Activated CD4-positive, alpha-beta memory T cell treated with anti-CD3 and anti-CD28 coated beads, Interleukin-2, amount 10 ng/mL, durations not matched to agents 7 days and 5 days (primary cell): ENCODE measurements around the gene P2RY11. TPM values are rescaled to one million over a fixed set of nuclear protein-coding genes. Genes with fewer than 3 reads are reported as not detected.

Experiments used
- CTCF ChIA-PET: fragments of 350-600 bp; sonication (Branson Sonifier 250); formaldehyde crosslinking; loops from one replicate; lab custom pipeline; 2021; ENCODE audit warnings: antibody characterized with exemption, inconsistent platforms; lab: Charles Lee
- POLR2A ChIA-PET: fragments of 350-600 bp; sonication (Branson Sonifier 250); formaldehyde crosslinking; loops from one replicate; lab custom pipeline; 2021; ENCODE audit warnings: antibody characterized with exemption; lab: Charles Lee
- DNase-seq: peaks from one replicate; pipeline ENCODE4 v3.0.0-alpha.2; 2020
- H3K27ac Mint-ChIP-seq: one replicate; pipeline ENCODE4 v1.8.0; 2021; ENCODE audit warnings: mild to moderate bottlenecking, mixed read lengths
- H3K27me3 Mint-ChIP-seq: one replicate; pipeline ENCODE4 v1.8.0; 2021; ENCODE audit warnings: mixed read lengths
- H3K36me3 Mint-ChIP-seq: one replicate; pipeline ENCODE4 v1.8.0; 2021; ENCODE audit warnings: low read depth, mixed read lengths
- H3K4me1 Mint-ChIP-seq: one replicate; pipeline ENCODE4 v1.8.0; 2021; ENCODE audit warnings: mixed read lengths
- H3K4me3 Mint-ChIP-seq: one replicate; pipeline ENCODE4 v1.8.0; 2021; ENCODE audit warnings: mild to moderate bottlenecking, mixed read lengths
- H3K9me3 Mint-ChIP-seq: one replicate; pipeline ENCODE4 v1.8.0; 2021; ENCODE audit warnings: mixed read lengths
- total RNA-seq, 2 experiments: library from RNA; stranded (reverse); gene quantifications; one replicate each; pipeline ENCODE4 v1.2.3, GENCODE V29; 2021

P2RY11 gene
- total RNA-seq, 2 experiments from 2014 or later: 33.2 to 33.5 TPM

GRCh38 chr19:10100163-10100785 is 11.2 kb upstream of the P2RY11 start:
- no peak for DNase-seq
- peak overlapping the region; percentile 21 for H3K27ac Mint-ChIP-seq
- CTCF ChIA-PET: interaction anchor here (0.7 to 1.5 kb wide), 6 partner anchors 13 to 311 kb away, joined by 3 to 12 read pairs (median 4); partner anchors contain the start of gene PIN1
- H3K4me1 Mint-ChIP-seq: peaks cover 58% of the 10 kb centered on the region
- H3K9me3 Mint-ChIP-seq: peaks cover 4% of the 10 kb centered on the region
- H3K4me3 Mint-ChIP-seq: no peak overlapping the region
- H3K27me3 Mint-ChIP-seq: no peaks in the 10 kb centered on the region
- POLR2A ChIA-PET: interaction anchor here (0.9 to 1.0 kb wide), 3 partner anchors 13 to 17 kb away, joined by 3 read pairs; no protein-coding TSS in a partner anchor
- H3K36me3 Mint-ChIP-seq: peaks cover 2% of the 10 kb centered on the region

DNA sequence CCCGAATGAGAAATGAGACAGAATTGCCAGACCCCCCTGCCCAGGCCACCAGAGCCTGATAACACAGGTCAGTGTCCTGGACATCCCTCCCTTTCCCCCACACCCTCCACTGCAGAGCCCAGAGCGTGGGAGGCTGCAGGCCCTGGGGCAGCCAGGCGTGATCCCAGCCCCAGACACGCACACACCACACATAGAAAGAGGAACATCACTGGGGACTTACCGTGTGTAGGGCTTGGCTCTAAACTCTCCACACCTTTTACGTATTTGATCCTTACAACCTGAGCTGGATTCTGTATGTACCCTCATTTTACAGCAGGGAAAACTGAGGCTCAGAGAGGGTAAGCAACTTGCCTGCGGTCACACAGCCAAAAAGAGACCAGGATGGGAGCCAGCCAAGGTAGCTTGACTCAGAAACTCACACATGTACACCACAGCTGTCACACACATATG is 8.7 kb upstream of the P2RY11 start:
- CTCF ChIA-PET: interaction anchor here (0.9 to 2.0 kb wide), 5 partner anchors 10 to 325 kb away, joined by 3 to 8 read pairs (median 4); no protein-coding TSS in a partner anchor
- H3K4me3 Mint-ChIP-seq: no peak overlapping the region
- H3K36me3 Mint-ChIP-seq: peaks cover 12% of the 10 kb centered on the region
- no peaks in the 10 kb centered on the region for H3K27me3 Mint-ChIP-seq
- POLR2A ChIA-PET: interaction anchor here (0.7 to 7.8 kb wide), 2 partner anchors 13 to 525 kb away, joined by 3 to 96 read pairs; partner anchors contain the start of genes EIF3G and P2RY11
- H3K9me3 Mint-ChIP-seq: no peaks in the 10 kb centered on the region
- no peak for DNase-seq
- H3K4me1 Mint-ChIP-seq: peaks cover 68% of the 10 kb centered on the region
- H3K27ac Mint-ChIP-seq: peak overlapping the region; percentile 88

- Mint-ChIP-seq H3K27ac (peak overlapping the region; percentile 97), H3K4me3 (no peak overlapping the region), H3K4me1 (peaks cover 69% of the 10 kb centered on the region), H3K9me3 (no peaks in the 10 kb centered on the region), H3K36me3 (peaks cover 24% of the 10 kb centered on the region), H3K27me3 (no peaks in the 10 kb centered on the region)
- no peak for DNase-seq
- CTCF ChIA-PET: interaction anchor here (0.7 to 1.5 kb wide), 9 partner anchors 8 to 313 kb away, joined by 3 to 8 read pairs (median 3); no protein-coding TSS in a partner anchor
- POLR2A ChIA-PET: interaction anchor here (0.7 to 7.8 kb wide), 8 partner anchors 8 to 229 kb away, joined by 3 to 96 read pairs (median 4); partner anchors contain the start of genes EIF3G, ICAM1, P2RY11 and RAVER1
These were observed 7.4 kb upstream of the P2RY11 start for GRCh38 chr19:10104130-10104513.

- H3K27ac Mint-ChIP-seq: peak overlapping the region; percentile 97
- ChIA-PET POLR2A (interaction anchor here (0.9 to 7.8 kb wide), 10 partner anchors 9 to 166 kb away, joined by 3 to 96 read pairs (median 4); partner anchors contain the start of genes DNMT1, EIF3G, ICAM1 and P2RY11), CTCF (interaction anchor here (0.6 to 1.5 kb wide), 9 partner anchors 8 to 312 kb away, joined by 3 to 8 read pairs (median 3); no protein-coding TSS in a partner anchor)
- peaks cover 72% of the 10 kb centered on the region for H3K4me1 Mint-ChIP-seq
- peaks cover 32% of the 10 kb centered on the region for H3K36me3 Mint-ChIP-seq
- H3K9me3 Mint-ChIP-seq: no peaks in the 10 kb centered on the region
- H3K4me3 Mint-ChIP-seq: peak overlapping the region; percentile 88
- peak; percentile 91 for DNase-seq
- no peaks in the 10 kb centered on the region for H3K27me3 Mint-ChIP-seq
These were observed 6.6 kb upstream of the P2RY11 start for GRCh38 chr19:10104665-10105508.

DNA sequence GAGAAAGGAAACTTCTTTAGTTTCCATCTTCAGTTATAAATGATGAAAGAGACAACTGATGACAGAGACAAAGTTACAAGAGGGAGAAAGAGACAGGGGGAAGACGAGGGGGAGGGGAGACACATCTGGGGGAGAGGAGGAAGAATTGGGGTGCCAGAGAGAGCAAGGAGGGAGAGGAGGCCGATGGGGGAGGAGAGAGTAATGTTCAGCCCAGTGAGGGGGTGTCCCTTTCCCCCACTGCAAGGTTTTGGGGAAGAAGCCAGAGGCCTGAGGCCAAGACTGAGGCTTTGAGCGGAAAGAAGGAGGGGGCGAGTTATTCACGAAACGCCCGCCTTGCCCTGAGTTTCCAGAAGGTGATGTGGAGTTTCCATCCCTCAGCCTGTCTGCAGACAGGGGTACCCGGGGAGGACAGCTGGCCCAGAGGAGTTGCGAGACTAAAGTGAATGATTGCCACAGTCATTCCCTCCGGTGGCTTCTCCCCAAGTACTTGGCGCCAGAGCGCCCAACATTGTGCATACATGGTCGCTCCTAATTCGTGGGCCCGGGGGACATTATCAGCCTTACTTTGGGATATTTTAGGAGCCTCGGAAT is 5.9 kb upstream of the P2RY11 start:
- Mint-ChIP-seq H3K27me3 (no peaks in the 10 kb centered on the region), H3K4me3 (peak overlapping the region; percentile 88), H3K4me1 (peaks cover 76% of the 10 kb centered on the region), H3K36me3 (peaks cover 38% of the 10 kb centered on the region), H3K9me3 (no peaks in the 10 kb centered on the region), H3K27ac (peak overlapping the region; percentile 97)
- peak; percentile 73 for DNase-seq
- POLR2A ChIA-PET: interaction anchor here (0.8 to 7.8 kb wide), 9 partner anchors 10 to 165 kb away, joined by 3 to 96 read pairs (median 5); partner anchors contain the start of genes DNMT1, EIF3G, ICAM1 and P2RY11
- CTCF ChIA-PET: interaction anchor here (1.3 kb wide), 1 partner anchor 9 kb away, joined by 7 read pairs; no protein-coding TSS in a partner anchor

- peak within 1 kb of the TSS; percentile 88 for H3K4me3 Mint-ChIP-seq
- no peaks in the 10 kb centered on the region for H3K9me3 Mint-ChIP-seq
- H3K27ac Mint-ChIP-seq: peak within 1 kb of the TSS; percentile 97
- DNase-seq: peak; percentile 98
- H3K36me3 Mint-ChIP-seq: peaks cover 42% of the 10 kb centered on the region
- H3K4me1 Mint-ChIP-seq: peaks cover 79% of the 10 kb centered on the region
- ChIA-PET POLR2A (interaction anchor here (0.7 to 7.8 kb wide), 10 partner anchors 10 to 164 kb away, joined by 3 to 96 read pairs (median 4); partner anchors contain the start of genes DNMT1, EIF3G, ICAM1 and P2RY11), CTCF (interaction anchor here (0.6 to 1.6 kb wide), 3 partner anchors 10 to 1122 kb away, joined by 4 to 7 read pairs (median 6); no protein-coding TSS in a partner anchor)
- H3K27me3 Mint-ChIP-seq: no peaks in the 10 kb centered on the region
These were observed 5.2 kb upstream of the P2RY11 start, which contains the start of gene PPAN for GRCh38 chr19:10106100-10106936. PPAN (plus strand) TSS chr19:10106362; CDS start chr19:10106395, 33 bp downstream.

DNA sequence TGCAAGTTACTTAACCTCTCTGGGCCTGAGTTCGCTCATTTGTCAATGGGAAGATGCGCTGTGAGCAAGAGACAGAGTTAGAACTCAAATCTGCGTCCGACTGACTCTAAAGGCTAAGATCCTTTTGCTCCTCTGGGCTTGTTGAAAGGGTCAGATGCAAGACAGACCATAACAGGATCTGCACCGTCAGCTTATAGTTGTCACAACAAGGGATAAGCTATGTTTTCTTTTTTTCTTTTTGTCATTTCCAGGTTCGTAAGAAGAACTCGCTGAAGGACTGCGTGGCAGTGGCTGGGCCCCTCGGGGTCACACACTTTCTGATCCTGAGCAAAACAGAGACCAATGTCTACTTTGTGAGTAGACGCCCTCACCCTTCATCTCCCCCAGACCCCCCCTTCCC is 4.2 kb upstream of the P2RY11 start:
- H3K36me3 Mint-ChIP-seq: peaks cover 49% of the 10 kb centered on the region
- H3K4me3 Mint-ChIP-seq: peak overlapping the region; percentile 88
- no peaks in the 10 kb centered on the region for H3K9me3 Mint-ChIP-seq
- CTCF ChIA-PET: interaction anchor here (1.1 to 9.3 kb wide), 4 partner anchors 10 to 175 kb away, joined by 3 to 72 read pairs (median 5); partner anchors contain the start of gene EIF3G
- no peak for DNase-seq
- H3K4me1 Mint-ChIP-seq: peaks cover 82% of the 10 kb centered on the region
- POLR2A ChIA-PET: interaction anchor here (1.1 to 7.8 kb wide), 4 partner anchors 9 to 129 kb away, joined by 4 to 96 read pairs (median 10); partner anchors contain the start of genes EIF3G and P2RY11
- no peaks in the 10 kb centered on the region for H3K27me3 Mint-ChIP-seq
- peak overlapping the region; percentile 69 for H3K27ac Mint-ChIP-seq

- peaks cover 55% of the 10 kb centered on the region for H3K36me3 Mint-ChIP-seq
- H3K4me3 Mint-ChIP-seq: peak overlapping the region; percentile 88
- H3K27me3 Mint-ChIP-seq: no peaks in the 10 kb centered on the region
- POLR2A ChIA-PET: interaction anchor here (1.1 to 7.8 kb wide), 3 partner anchors 8 to 35 kb away, joined by 6 to 96 read pairs (median 14); partner anchors contain the start of genes EIF3G and P2RY11
- CTCF ChIA-PET: interaction anchor here (1.1 to 9.3 kb wide), 5 partner anchors 10 to 281 kb away, joined by 3 to 72 read pairs (median 5); partner anchors contain the start of gene EIF3G
- H3K27ac Mint-ChIP-seq: peak overlapping the region; percentile 69
- DNase-seq: no peak
- no peaks in the 10 kb centered on the region for H3K9me3 Mint-ChIP-seq
- peaks cover 82% of the 10 kb centered on the region for H3K4me1 Mint-ChIP-seq
These were observed 3.6 kb upstream of the P2RY11 start for GRCh38 chr19:10107817-10108367.

GRCh38 chr19:10109528-10109927 is 2.0 kb upstream of the P2RY11 start:
- ChIA-PET CTCF (interaction anchor here (1.2 to 9.3 kb wide), 4 partner anchors 9 to 280 kb away, joined by 3 to 72 read pairs (median 5); no protein-coding TSS in a partner anchor), POLR2A (interaction anchor here (0.5 to 7.3 kb wide), 3 partner anchors 8 to 13 kb away, joined by 3 to 52 read pairs (median 5); no protein-coding TSS in a partner anchor)
- Mint-ChIP-seq H3K36me3 (peaks cover 58% of the 10 kb centered on the region), H3K27me3 (no peaks in the 10 kb centered on the region), H3K4me3 (no peak overlapping the region), H3K9me3 (no peaks in the 10 kb centered on the region), H3K27ac (peak overlapping the region; percentile 31), H3K4me1 (peaks cover 85% of the 10 kb centered on the region)
- no peak for DNase-seq

GRCh38 chr19:10110076-10110971 is 1.2 kb upstream of the P2RY11 start:
- H3K27ac Mint-ChIP-seq: peak overlapping the region; percentile 84
- ChIA-PET CTCF (interaction anchor here (1.2 to 9.3 kb wide), 4 partner anchors 8 to 179 kb away, joined by 3 to 72 read pairs (median 14); no protein-coding TSS in a partner anchor), POLR2A (interaction anchor here (0.5 to 7.3 kb wide), 3 partner anchors 8 to 14 kb away, joined by 3 to 52 read pairs (median 5); no protein-coding TSS in a partner anchor)
- H3K4me3 Mint-ChIP-seq: peak overlapping the region; percentile 34
- no peaks in the 10 kb centered on the region for H3K9me3 Mint-ChIP-seq
- peaks cover 80% of the 10 kb centered on the region for H3K4me1 Mint-ChIP-seq
- DNase-seq: no peak
- peaks cover 65% of the 10 kb centered on the region for H3K36me3 Mint-ChIP-seq
- H3K27me3 Mint-ChIP-seq: no peaks in the 10 kb centered on the region
